ENCODE results near the gene LYSET.

GRCh38 chr14:93150227-93151208, 34.6 kb upstream of the LYSET start:
- TF ChIP-seq CTCF (conservative IDR thresholded peaks at IDR 0.05; ENCODE audit: low read depth, low read length): no peak
- TF ChIP-seq POLR2A (IDR thresholded peaks at IDR 0.05; ENCODE audit: low read depth, low read length): no peak
- TF ChIP-seq USF2 (IDR thresholded peaks at IDR 0.05; ENCODE audit: low read depth, low read length): no peak
- TF ChIP-seq MAZ (IDR thresholded peaks at IDR 0.05; ENCODE audit: borderline replicate concordance, low read depth, low read length): no peak
- TF ChIP-seq RAD21 (IDR thresholded peaks at IDR 0.05; ENCODE audit: low read length): no peak
- TF ChIP-seq CEBPB (IDR thresholded peaks at IDR 0.05; ENCODE audit: low read depth, low read length): no peak

All from IMR-90 (cell line).